HG02798 (cell line): ENCODE measurements around the gene TMEM239.
"Not testable (repeated sequence)": the region's sequence is repeated elsewhere in the genome, so short reads cannot be mapped to it uniquely, and the experiment has no call there.

Experiments
- ATAC-seq: cut with Tn5 transposase; IDR thresholded peaks from one replicate; pipeline ENCODE4 v1.9.1; 2021; ENCODE audit warnings: mild to moderate bottlenecking; ENCODE audit not compliant: unreplicated experiment, poor library complexity

TMEM239 gene

DNA sequence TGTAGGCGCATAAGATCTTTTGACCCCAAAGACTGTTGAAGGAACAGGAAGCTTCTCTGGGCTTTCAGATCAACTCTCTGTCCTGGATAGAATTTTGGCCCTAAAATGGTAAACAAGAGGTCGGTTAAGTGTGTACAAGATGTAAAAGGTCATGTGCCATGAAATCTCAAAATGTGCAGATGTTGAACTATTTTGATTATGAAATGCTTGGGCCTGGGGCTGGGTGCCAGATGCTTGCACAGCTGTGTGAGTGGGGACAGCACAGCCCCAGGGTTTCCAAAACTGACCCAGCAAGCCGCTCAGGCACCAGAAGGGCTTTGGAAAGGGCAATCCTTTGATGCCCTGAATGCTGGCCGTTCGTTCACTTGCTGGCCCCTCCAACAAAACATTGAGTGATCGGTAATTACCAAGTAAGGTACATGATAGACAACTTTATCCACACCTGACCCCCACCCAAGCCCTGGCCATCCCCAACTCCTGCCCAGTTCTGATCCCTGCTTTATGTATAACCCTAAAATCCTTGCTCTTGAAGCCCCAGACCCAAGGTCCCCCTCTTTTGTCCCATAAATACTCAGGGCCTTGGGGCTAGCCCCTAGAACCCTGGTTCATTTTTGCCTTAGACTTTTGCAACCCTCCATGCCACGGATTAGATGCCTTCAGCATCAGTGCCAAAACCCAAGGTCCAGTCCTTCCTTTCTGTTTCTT, 1.9 kb downstream of the TMEM239 start:
- ATAC-seq, result no peak

DNA sequence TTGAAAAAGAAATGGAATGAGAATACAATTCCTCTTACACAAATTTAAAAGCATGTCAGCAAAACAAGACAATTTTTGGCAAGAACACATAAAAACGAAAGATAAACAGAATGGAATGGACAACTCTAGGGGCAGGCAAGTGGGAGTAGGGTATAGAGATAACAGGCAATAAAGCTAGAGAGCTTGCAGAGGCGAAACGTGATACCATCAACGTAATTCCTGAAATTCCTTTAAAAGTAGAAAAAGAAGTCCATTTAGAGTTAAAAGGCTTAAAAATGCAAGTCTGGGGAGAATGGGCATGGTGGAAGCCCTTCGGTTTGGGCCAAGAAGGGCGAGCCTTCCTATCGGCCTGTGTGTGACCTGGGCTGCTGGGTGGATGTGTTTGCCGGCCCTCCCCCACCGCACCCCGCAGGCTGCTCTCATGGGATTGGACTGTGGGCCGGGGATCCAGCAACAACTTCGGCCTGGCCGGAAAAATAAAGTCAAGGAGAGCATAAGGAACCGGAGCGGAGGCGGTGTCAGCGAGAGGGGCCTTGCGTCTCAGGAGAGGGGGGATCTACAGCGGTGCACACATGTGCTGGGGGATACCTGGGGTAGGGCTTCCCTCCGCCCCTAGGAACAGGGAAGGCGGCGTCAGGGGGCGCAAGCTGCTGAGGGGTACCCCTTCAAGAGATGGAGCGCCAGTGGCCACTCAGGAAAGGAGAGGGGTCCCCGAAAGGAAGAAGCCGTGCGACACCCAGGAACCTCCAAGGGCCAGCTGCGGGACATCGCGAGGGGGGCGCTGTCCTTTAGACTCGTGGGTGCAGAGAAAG, 4.1 kb downstream of the TMEM239 start:
- no peak for ATAC-seq

DNA sequence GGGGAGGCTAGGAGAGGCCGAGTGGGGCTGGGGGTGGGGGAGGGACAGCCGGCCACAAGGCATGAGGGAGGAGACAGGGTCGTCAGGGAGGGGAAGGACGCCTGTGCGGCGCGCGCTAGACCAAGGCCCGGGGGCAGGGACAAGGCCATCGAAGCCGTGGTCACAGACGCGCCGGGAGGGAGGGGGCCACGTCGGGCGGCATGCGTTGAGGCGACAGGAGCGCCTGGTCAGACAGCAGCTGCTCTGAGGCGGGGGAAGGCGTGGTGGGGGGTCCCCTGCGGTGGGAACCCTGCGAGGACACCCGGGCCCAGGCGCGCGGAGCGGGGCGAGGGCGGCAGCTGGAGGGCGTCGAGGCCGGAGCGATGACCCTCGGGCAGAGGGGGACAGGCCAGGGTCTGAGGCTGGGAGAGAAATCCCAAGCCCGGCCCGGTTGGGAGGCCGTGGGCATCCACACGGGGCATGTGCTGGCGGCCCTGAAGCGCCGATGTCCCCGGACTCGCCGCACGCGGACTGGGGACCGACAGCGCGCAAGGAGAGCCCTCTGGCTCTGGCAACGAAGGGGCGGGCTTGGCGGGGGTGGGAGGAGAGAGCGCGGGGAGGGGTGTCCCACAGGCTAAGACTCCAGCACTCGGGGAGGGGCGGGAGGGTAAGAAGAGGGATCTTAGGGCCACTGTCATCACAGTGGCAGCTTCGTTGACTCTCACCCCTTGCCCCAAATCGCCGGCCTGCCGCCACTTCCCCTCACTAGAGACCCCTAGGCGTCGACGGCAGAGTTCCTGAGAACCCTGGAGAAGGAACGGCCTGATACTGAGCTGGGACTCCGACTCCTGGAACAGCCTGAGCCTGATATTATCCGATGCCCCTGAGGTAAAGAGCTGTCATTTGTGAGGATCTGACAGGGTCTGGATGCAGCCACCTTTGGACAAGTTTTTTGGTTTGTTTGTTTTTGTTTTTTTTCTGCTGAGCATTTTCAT, 5.0 kb downstream of the TMEM239 start:
- no peak for ATAC-seq

DNA sequence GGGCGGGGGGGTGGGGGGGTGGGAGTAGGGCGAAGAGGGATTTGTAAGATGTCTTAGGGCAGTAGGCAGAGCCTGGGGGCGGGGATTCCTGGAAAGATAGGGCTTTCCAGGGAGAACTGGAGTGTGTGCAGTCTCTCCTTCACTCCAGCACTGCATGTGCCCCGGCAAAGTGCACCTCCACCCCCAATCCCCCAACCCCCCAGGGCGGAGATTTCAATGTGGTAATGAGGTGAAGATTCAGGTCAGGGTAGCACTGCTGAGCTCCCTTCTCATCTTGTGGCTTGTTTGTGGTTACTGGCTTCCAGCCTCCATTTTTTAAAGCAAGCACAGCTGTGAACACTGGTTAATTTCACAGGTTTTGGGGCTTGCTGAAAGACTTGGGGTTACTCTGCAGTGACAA, 5.9 kb downstream of the TMEM239 start:
- ATAC-seq, result no peak

DNA sequence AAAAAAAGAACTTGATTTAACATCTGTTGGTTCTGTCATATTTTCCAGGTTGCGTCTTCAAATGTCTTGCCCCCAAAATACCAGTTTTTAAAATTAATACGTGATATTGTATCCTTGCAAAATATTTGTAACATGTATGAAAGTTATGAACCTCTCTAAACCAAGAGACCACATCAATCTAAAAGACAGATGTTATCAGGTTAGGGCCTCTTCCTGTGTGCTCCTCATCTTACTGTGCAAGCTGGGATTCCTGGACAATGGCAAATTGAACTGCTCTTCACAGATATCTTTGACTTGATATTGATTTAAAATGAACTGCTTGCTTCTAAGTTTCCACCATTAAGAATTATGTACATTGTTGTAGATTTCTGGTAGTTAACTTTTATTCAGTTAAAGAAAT, 9.6 kb downstream of the TMEM239 start:
- no peak for ATAC-seq

DNA sequence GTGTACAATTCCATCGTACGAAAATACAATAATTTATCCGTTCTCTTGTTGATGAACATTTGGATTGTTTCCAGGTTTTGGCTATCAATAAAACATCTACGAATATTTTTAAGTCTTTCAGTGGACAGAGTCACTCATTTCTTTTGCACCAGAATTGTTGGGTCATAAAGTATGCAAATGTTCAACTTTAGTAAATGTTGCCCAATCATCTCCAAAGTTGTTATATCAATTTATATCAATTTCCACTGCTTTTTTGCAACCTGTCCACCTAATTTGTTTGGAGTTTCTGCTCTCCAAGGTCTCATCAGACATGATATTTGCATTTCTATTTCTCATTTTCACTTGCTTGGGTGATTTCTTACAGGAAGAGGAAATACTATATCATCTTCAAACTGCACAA, 10.5 kb downstream of the TMEM239 start:
- no peak for ATAC-seq

DNA sequence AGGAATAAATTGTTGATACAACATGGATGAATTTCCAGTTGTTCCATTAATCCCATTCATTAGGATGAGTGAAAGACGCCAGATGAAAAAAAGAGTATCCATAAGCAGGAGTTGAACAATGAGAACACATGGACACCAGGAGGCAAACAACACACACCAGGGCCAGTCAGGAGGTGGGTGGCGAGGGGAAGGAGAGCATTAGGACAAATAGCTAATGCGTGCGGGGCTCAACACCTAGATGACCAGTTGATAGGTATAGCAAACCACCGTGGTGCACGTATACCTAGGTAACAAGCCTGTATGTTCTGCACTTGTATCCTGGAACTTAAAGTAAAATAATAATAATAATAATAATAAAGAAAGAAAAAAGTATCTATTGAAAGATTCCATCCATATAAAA, 13.2 kb downstream of the TMEM239 start:
- ATAC-seq, result no peak

DNA sequence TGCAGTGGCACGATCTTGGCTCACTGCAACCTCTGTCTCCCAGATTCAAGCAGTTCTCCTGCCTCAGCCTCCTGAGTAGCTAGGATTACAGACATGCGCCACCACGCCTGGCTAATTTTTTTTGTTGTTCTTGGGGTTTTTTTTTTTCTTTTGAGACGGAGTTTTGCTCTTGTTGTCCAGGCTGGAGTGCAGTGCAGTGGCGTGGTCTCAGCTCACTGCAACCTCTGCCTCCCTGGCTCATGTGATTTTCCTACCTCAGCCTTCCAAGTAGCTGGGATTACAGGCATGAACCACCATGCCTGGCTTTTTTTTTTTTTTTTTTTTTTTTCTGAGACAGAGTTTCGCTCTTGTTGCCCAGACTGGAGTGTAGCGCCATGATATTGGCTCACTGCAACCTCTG, 15.0 kb downstream of the TMEM239 start:
- not testable (repeated sequence) for ATAC-seq

DNA sequence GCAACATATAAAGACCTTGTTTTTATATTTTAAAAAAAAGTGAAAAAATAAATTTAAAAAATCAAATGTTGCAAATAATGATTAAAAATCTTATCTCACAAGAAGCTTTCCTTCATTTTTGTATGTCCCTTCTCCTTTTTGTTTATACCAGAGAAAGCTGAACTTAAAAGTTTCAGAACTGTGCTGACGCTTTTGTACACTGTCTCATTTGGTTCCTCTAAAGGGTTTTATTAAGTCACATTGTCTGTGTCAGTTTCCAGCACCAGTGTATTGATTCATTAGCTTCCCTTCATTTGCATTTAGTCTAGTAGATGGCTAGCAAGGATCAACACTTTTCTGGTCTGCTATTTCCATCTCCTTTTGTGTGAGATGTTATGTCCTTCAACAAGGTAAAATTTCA, 17.6 kb downstream of the TMEM239 start:
- no peak for ATAC-seq

DNA sequence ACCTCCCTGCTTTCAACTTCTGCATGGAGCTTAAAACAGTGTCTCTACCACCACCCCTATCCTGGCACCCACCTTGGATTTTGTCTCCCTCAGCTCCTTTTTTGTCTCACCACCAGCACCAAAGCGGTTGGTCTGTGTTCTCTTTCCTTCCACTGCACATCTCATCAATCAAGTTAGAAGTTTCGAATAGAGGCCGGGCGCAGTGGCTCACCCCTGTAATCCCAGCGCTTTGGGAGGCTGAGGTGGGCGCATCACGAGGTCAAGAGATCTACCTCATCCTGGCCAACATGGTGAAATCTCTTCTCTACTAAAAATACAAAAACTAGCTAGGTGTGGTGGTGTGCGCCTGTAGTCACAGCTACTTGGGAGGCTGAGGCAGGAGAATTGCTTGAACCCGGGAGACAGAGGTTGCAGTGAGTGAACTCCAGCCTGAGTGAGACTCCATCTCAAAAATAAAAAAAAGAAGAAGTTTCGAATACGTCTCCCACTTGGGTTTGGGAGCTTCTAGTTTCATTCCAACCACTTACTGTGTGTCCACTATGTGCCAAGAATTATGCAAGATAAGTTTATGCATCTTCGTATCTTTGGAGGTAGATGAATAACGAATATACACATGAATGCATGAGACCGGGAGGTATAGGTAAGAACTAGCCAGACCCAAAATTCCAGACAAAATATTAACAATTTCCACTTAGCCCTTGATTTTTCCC, 18.4 kb downstream of the TMEM239 start:
- no peak for ATAC-seq

DNA sequence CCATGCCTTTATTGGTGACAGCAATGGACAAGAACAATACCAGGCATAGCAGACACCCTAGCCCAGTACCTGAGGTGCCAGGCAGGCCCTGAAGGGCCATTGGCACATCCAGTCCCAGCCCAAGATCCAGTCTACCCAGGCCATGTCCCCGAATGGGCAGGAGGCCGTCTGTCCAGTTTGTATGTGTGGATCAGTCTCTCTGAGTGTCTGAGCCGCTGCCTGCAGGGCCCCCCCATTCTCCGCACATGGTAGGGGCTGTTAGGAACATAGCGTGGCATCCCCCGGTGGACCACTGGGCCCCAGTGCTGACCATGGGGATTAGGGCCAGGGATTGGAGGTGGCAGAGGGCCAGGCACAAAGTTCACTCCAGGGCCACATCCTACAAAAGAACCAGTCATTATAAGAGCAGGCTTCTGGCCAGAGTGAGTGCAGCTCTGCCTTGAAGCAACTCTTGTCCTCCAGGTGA, 19.2 kb downstream of the TMEM239 start:
- ATAC-seq, result no peak

DNA sequence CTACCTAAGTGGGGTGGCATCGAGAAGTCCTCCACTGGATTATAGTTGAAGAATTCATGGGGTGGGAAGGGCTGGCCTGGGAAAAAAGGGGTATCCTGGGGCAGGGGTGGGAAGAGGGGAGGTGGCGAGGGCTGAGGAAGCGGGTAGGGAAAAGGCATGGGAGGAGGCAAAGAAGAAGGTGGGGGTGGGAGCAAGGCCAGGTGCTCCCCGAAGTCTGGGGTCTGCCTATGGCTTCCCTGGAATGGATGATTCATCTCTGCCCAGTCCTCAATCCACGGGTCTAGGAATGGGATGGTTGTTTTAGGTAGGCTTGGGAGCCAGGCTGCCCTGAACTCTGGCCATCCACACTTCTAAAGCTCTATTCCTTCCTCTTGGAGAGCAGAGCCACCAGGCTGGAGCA, 19.9 kb downstream of the TMEM239 start:
- ATAC-seq, result no peak

DNA sequence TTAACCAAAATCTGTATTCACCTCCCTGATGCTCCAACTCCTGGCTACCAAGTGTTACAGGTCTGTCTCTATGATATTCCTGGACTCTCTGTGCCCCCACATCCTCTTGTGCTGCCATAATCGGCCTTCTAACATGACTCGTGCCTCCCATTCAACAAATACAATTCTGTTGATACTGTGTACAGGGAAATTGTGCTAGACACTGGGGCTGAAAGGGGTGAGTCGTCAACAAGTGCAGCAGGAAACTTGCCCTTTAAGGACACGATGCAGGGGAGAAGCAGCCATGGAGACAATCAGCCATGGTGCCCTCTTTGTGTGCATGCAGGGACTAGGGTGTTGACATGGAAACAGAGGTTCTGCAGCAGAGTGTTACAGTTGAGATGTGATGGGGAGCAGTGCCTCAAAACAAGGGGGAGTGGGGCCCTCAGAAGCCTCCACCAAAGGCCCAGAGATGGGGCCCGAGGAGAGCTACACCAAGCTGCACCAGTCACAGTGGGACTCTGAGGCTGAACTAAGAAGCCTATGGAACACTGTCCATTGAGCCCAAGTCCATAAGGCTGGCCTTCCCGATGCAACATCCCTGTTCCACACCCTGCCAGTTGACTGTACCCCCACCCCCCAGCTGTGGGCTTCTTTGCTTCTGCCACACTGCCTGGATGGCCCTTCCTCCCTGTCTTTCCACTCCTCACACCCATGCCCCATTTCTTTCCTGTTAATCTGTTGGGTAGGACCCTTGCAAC, 21.2 kb downstream of the TMEM239 start:
- no peak for ATAC-seq

DNA sequence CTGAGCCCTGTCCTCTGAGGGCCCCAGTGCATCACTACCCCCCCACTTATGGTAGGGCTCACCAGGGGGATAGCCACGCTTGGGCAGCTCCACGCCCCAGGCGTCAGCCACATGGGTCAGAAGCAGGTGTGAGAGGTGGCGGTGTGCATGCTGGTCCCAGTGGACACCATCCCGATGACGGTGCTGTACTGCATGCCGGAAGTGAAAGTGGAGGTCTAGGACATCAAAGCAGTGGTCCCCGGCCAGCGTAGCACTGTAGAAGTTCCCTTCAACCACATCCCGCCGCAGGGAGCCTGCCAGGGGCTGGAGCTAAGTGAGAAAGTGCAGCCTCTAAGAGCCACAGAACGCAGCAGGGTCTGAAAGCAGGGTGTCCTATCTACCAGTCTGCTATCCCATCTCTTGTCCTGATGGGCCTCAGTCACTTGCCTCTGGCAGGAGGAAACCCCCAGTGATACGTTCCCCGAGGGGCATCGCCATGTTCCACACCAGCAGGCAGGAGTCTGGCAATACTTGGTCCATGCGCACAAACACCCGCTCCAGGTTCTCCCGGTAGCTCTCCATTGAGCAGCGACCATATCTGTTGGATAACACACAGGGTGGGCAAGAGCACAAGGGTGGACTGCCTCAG, 22.1 kb downstream of the TMEM239 start:
- no peak for ATAC-seq

DNA sequence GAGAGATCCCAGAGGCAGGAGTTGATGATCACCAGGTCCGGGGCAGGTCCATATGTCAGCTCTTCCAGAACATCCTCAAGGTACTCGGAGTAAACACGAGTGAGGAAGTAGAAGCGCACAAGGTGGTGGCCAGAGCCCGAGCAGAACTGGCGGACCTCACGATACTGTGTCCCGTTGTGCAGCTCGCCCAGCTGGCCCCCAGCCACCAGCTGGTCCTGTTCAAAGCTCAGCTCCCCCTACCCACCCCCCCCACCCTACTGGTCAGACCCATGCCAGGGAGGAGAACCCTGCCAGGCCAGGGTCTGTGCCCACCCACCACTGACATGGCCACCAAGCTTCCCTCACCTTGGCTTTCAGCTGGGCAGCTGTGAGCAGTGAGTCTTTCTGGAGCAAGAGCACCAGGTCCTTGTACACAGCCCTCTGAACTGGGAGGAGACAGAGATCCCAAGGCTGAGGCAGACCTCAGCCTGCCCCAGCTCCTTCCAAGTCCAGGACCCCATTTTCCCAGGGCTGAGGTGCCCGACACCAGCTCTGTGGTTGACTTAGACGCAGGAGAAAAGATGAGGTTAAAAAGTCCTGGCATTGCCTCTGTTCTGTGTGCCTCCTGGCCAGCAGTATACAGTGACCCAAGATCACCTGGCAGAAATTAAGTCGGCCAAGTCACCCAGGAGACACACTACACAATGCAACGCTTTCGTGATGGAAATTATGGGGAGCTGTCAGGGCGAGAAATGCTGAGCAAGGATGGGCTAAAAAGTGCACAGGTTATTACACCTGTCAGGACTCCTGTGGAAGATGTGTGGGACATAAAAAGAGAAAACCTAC, 22.9 kb downstream of the TMEM239 start:
- ATAC-seq, result no peak

DNA sequence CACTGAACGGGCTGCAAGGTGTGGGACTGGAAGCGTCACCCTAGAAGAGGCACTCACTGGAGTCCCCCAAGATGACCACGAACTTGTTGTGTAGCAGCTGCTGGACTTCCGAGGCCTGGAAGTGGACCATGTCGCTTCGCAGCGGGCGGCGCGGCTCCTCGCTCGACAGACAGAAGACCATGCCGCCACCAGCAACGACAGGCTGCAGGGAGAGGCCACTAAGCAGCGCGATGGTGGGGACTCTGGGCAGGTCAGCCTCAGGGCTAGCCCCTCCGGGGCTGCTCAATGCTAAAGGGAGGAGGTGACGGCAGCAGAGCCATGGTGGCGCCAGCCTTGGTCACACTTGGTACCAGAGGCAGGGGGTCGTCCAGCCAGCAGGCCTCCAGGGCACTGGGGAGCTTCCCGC, 23.6 kb downstream of the TMEM239 start:
- ATAC-seq, result no peak

DNA sequence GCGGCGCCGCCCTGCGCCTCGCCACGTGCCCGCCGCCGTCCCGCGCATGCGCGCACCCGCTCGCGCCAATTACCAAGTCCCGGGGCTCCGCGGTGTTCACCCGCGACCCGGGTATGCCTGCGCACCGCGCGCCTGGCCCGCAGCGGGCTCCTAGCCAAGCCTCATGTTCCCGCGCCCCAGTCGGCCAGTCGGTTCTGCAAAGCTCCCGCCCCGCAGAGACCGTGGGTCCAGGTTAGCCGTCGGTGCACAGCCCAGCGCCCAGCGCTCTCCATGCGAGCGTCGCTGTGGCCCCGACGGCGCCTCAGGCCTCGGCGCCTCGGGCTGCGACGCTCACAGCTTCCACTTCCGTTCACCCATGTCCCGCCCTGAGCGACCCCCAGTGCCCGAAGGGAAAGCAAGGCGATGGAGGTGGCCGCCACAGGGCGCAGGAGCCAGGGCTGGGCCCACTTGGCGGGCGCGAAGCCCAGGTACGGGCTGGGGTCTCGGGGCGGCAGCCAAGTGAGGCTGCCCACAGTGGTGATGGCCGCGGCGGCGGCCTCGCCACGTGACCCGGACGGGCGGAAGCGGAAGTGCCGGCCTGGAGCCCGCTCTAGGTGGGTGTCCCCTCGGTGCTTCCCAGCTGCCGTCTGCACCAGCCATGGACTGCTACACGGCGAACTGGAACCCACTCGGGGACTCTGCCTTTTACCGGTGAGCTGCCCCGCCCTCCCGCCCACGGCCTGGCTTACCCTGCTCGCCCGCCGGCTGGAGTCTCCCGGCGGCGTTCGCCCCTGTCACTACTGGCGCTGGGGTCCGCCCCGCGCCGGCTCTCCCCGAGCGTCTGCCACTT, 24.2 kb downstream of the TMEM239 start, which contains the start of the genes PCED1A and VPS16:
TSS of gene PCED1A (minus strand) at position 518 of the 829 bp plus-strand sequence. CDS start 743 bp downstream, outside the sequence.
TSS of gene VPS16 (plus strand) at position 608 of the 829 bp plus-strand sequence. CDS start at position 638, 30 bp downstream.
- ATAC-seq, result peak; percentile 95
